H9 (cell line): ENCODE data around the gene TWF1. TPM values are rescaled to one million over a fixed set of nuclear protein-coding genes. Genes with fewer than 3 reads are reported as not detected.
A peak's percentile ranks its signal among the peaks of the same experiment; 100 is the strongest.

Experiments used
- DNase-seq: peaks from one replicate; pipeline ENCODE4 v3.0.0-alpha.2; 2017
- H2AFZ ChIP-seq: one replicate; pipeline ENCODE4 v1.6.1; 2013; ENCODE audit warnings: mild to moderate bottlenecking, low read length, control low read depth, moderate library complexity
- H2AK5ac ChIP-seq: 2 replicates; pipeline ENCODE4 v1.6.1; 2013; ENCODE audit warnings: low read length, control low read depth, mixed read lengths; ENCODE audit not compliant: insufficient read length
- H2BK120ac ChIP-seq: one replicate; pipeline ENCODE4 v1.6.1; 2013; ENCODE audit warnings: low read depth, mild to moderate bottlenecking, low read length, control low read depth, inconsistent platforms; ENCODE audit not compliant: poor library complexity, severe bottlenecking
- H2BK12ac ChIP-seq: 2 replicates; pipeline ENCODE4 v1.6.1; 2013; ENCODE audit warnings: low read length, control low read depth, mixed read lengths, low read depth; ENCODE audit not compliant: insufficient read length
- H2BK15ac ChIP-seq: 2 replicates; pipeline ENCODE4 v1.6.1; 2013; ENCODE audit warnings: low read depth, low read length, control low read depth
- H2BK20ac ChIP-seq: one replicate; pipeline ENCODE4 v1.6.1; 2013; ENCODE audit warnings: low read depth, mild to moderate bottlenecking, low read length, control low read depth, inconsistent platforms; ENCODE audit not compliant: poor library complexity, severe bottlenecking
- H2BK5ac ChIP-seq: 2 replicates; pipeline ENCODE4 v1.6.1; 2013; ENCODE audit warnings: low read length, control low read depth, mixed read lengths; ENCODE audit not compliant: insufficient read length
- H3K14ac ChIP-seq: 2 replicates; pipeline ENCODE4 v1.6.1; 2013; ENCODE audit warnings: low read length, control low read depth; ENCODE audit not compliant: insufficient read depth
- H3K18ac ChIP-seq: 2 replicates; pipeline ENCODE4 v1.6.1; 2013; ENCODE audit warnings: low read depth, mild to moderate bottlenecking, mixed read lengths, low read length, control low read depth; ENCODE audit not compliant: insufficient read length
- H3K23ac ChIP-seq: 2 replicates; pipeline ENCODE4 v1.6.1; 2013; ENCODE audit warnings: low read length, control low read depth, mixed read lengths, low read depth; ENCODE audit not compliant: insufficient read length
- H3K23me2 ChIP-seq: 2 replicates; pipeline ENCODE4 v1.6.1; 2013; ENCODE audit warnings: low read depth, mild to moderate bottlenecking, mixed read lengths, low read length, control low read depth; ENCODE audit not compliant: insufficient read length, poor library complexity, severe bottlenecking
- H3K27ac ChIP-seq: 2 replicates; pipeline ENCODE4 v1.5.1; 2013; ENCODE audit warnings: low read length, control low read depth, mixed read lengths, low read depth; ENCODE audit not compliant: insufficient read length
- H3K27me3 ChIP-seq: 2 replicates; pipeline ENCODE4 v1.6.1; 2013; ENCODE audit warnings: low read length, control low read depth, inconsistent platforms; ENCODE audit not compliant: insufficient read depth
- H3K4ac ChIP-seq: 2 replicates; pipeline ENCODE4 v1.6.1; 2013; ENCODE audit warnings: low read depth, mild to moderate bottlenecking, control low read depth, inconsistent platforms, low read length, moderate library complexity
- H3K4me1 ChIP-seq: 2 replicates; pipeline ENCODE4 v1.6.1; 2013; ENCODE audit warnings: low read length, control low read depth, inconsistent platforms; ENCODE audit not compliant: insufficient read depth
- H3K4me2 ChIP-seq: 2 replicates; pipeline ENCODE4 v1.6.1; 2013; ENCODE audit warnings: low read length, control low read depth, mixed read lengths; ENCODE audit not compliant: insufficient read length, insufficient read depth
- H3K56ac ChIP-seq: 2 replicates; pipeline ENCODE4 v1.6.1; 2013; ENCODE audit warnings: low read depth, mild to moderate bottlenecking, mixed read lengths, low read length, control low read depth; ENCODE audit not compliant: insufficient read length
- H3K79me1 ChIP-seq: 2 replicates; pipeline ENCODE4 v1.6.1; 2013; ENCODE audit warnings: low read depth, mild to moderate bottlenecking, moderate library complexity, low read length, control low read depth, inconsistent platforms; ENCODE audit not compliant: insufficient read depth, poor library complexity, severe bottlenecking
- H3K79me2 ChIP-seq: 2 replicates; pipeline ENCODE4 v1.6.1; 2013; ENCODE audit warnings: low read length, control low read depth, inconsistent platforms; ENCODE audit not compliant: insufficient read depth
- H3K9ac ChIP-seq: 2 replicates; pipeline ENCODE4 v1.6.1; 2013; ENCODE audit warnings: low read length, control low read depth, mixed read lengths; ENCODE audit not compliant: insufficient read length; ENCODE audit errors: extremely low read depth
- H3K9me3 ChIP-seq: one replicate; pipeline ENCODE4 v1.6.1; 2013; ENCODE audit warnings: low read depth, low read length, inconsistent platforms; ENCODE audit not compliant: control insufficient read depth
- H3T11ph ChIP-seq: one replicate; pipeline ENCODE4 v1.6.1; 2013; ENCODE audit warnings: mild to moderate bottlenecking, low read length, control low read depth, inconsistent platforms
- H4K20me1 ChIP-seq: one replicate; pipeline ENCODE4 v1.6.1; 2013; ENCODE audit not compliant: control insufficient read depth, insufficient read length, insufficient read depth
- H4K5ac ChIP-seq: 2 replicates; pipeline ENCODE4 v1.6.1; 2013; ENCODE audit warnings: low read depth, mild to moderate bottlenecking, mixed read lengths, low read length, control low read depth; ENCODE audit not compliant: insufficient read length
- H4K8ac ChIP-seq: replicated peaks from 2 replicates; pipeline ENCODE4 v1.6.1; 2013; ENCODE audit warnings: low read length, control low read depth, mixed read lengths, low read depth; ENCODE audit not compliant: insufficient read length
- H4K91ac ChIP-seq: 2 replicates; pipeline ENCODE4 v1.6.1; 2013; ENCODE audit warnings: low read depth, mild to moderate bottlenecking, moderate library complexity, mixed read lengths, low read length, control low read depth; ENCODE audit not compliant: insufficient read length
- H3K27ac Mint-ChIP-seq, 3 experiments: 2 replicates in 2 of 3; 3 replicates in 1 of 3; pipeline ENCODE4 v1.8.0; 2020 to 2021; ENCODE audit warnings: mixed read lengths in 3 of 3, mild to moderate bottlenecking in 1 of 3, moderate library complexity in 1 of 3
- H3K27me3 Mint-ChIP-seq: 2 replicates; pipeline ENCODE4 v1.8.0; 2021; ENCODE audit warnings: low read depth, mild to moderate bottlenecking, moderate library complexity, mixed read lengths
- H3K36me3 Mint-ChIP-seq, 3 experiments: 2 replicates in 2 of 3; 3 replicates in 1 of 3; pipeline ENCODE4 v1.8.0; 2020 to 2021; ENCODE audit warnings: low read depth in 3 of 3, mixed read lengths in 3 of 3; ENCODE audit not compliant: insufficient read depth in 1 of 3
- H3K4me1 Mint-ChIP-seq, 2 experiments: 2 replicates each; pipeline ENCODE4 v1.8.0; 2020; ENCODE audit warnings: mixed read lengths in 2 of 2
- H3K4me3 Mint-ChIP-seq, 2 experiments: 2 replicates in 1 of 2; 3 replicates in 1 of 2; pipeline ENCODE4 v1.8.0; 2020 to 2021; ENCODE audit warnings: mild to moderate bottlenecking in 2 of 2, mixed read lengths in 2 of 2, moderate library complexity in 1 of 2
- H3K9me3 Mint-ChIP-seq, 2 experiments: 2 replicates in 1 of 2; 3 replicates in 1 of 2; pipeline ENCODE4 v1.8.0; 2020; ENCODE audit warnings: mild to moderate bottlenecking in 2 of 2, mixed read lengths in 2 of 2, moderate library complexity in 1 of 2
- WGBS: extraction: QIAGEN DNeasy Blood & Tissue Kit; methylation state at CpG from one replicate; pipeline ENCODE4 v1.1.7; 2013; ENCODE audit warnings: missing lambda C conversion rate, low lambda C conversion rate, mixed read lengths; ENCODE audit not compliant: insufficient read length; ENCODE audit errors: extremely low coverage; 5-methylcytosine and 5-hydroxymethylcytosine counted together
- total RNA-seq: library from RNA; stranded (reverse); gene quantifications from 2 replicates; pipeline ENCODE4 v1.2.1, GENCODE V29; 2021
- TF ChIP-seq, protein P1 (sequence below): fragments of 200-600 bp; sonication (generic); conservative IDR thresholded peaks from 3 replicates; pipeline ENCODE4 v1.8.0; 2021; ENCODE audit warnings: antibody characterized with exemption, mild to moderate bottlenecking

TWF1 gene
- total RNA-seq, 1 experiment from 2014 or later: 22.8 TPM

DNA sequence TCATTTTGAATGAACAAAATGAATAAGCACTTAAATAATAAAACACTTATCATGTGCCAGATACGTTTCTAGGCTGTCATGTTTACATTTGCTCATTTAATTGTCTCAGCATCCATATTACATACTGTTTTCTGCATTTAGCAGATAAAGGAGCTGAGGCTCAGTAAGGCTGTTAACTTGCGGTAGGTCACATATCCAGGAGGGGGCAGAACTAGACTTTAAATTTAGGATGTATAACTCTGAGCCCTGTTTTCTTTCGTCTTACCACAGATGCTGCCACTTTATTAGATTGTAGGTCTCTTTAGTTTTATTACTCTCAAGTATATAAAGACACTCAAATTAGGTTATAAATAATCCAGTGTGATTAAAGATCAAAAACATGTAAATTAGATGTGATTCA lies 29.6 kb downstream of the TWF1 start:
- Mint-ChIP-seq H3K9me3 (peaks cover 0 to 2% of the 10 kb centered on the region in 2 experiments; a peak in 1 of 5 replicates), H3K4me3 (no peak overlapping the region), H3K27me3 (no peaks in the 10 kb centered on the region), H3K27ac (no peak overlapping the region), H3K4me1 (no peaks in the 10 kb centered on the region), H3K36me3 (peaks cover 0 to 3% (median 0%) of the 10 kb centered on the region in 3 experiments; a peak in 2 of 7 replicates)
- no peaks in the 10 kb centered on the region for H3K4me1 ChIP-seq
- H4K20me1 ChIP-seq: no peaks in the 10 kb centered on the region
- H3T11ph ChIP-seq: no peak overlapping the region
- no peaks in the 10 kb centered on the region for H3K79me2 ChIP-seq
- no peak overlapping the region for H2AFZ ChIP-seq
- H2BK5ac ChIP-seq: no peak overlapping the region
- H4K91ac ChIP-seq: no peak overlapping the region
- H2BK120ac ChIP-seq: no peak overlapping the region
- no peak overlapping the region for H4K8ac ChIP-seq
- H3K27ac ChIP-seq: no peak overlapping the region
- H3K27me3 ChIP-seq: no peaks in the 10 kb centered on the region
- no peaks in the 10 kb centered on the region for H3K79me1 ChIP-seq
- H3K4ac ChIP-seq: no peak overlapping the region
- H3K14ac ChIP-seq: no peak overlapping the region
- H2AK5ac ChIP-seq: no peak overlapping the region
- H2BK12ac ChIP-seq: no peak overlapping the region
- whole genome bisulfite sequencing: no CpG with 5 or more reads among the region's 3 CpGs
- H3K9me3 ChIP-seq: no peaks in the 10 kb centered on the region
- no peak overlapping the region for H3K18ac ChIP-seq
- H3K4me2 ChIP-seq: no peak overlapping the region
- H3K23me2 ChIP-seq: no peaks in the 10 kb centered on the region
- TF ChIP-seq, protein P1, sequence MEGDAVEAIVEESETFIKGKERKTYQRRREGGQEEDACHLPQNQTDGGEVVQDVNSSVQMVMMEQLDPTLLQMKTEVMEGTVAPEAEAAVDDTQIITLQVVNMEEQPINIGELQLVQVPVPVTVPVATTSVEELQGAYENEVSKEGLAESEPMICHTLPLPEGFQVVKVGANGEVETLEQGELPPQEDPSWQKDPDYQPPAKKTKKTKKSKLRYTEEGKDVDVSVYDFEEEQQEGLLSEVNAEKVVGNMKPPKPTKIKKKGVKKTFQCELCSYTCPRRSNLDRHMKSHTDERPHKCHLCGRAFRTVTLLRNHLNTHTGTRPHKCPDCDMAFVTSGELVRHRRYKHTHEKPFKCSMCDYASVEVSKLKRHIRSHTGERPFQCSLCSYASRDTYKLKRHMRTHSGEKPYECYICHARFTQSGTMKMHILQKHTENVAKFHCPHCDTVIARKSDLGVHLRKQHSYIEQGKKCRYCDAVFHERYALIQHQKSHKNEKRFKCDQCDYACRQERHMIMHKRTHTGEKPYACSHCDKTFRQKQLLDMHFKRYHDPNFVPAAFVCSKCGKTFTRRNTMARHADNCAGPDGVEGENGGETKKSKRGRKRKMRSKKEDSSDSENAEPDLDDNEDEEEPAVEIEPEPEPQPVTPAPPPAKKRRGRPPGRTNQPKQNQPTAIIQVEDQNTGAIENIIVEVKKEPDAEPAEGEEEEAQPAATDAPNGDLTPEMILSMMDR: peak; percentile 66
- H3K56ac ChIP-seq: no peak overlapping the region
- no peak for DNase-seq
- H4K5ac ChIP-seq: no peak overlapping the region
- no peak overlapping the region for H3K23ac ChIP-seq
- H3K9ac ChIP-seq: no peak overlapping the region
- H2BK20ac ChIP-seq: no peak overlapping the region
- H2BK15ac ChIP-seq: no peak overlapping the region
